IMR-90 (cell line): Measurements from ENCODE around the gene JMJD7. TPM values are rescaled to one million over a fixed set of nuclear protein-coding genes. Genes with fewer than 3 reads are reported as not detected.

Experiments
- ATAC-seq: fragments of 200-7000 bp; cut with Tn5 transposase; 2 replicates; pipeline ENCODE4 v1.9.1; 2020; ENCODE audit warnings: low read depth, mild to moderate bottlenecking, moderate library complexity
- BruUV-seq: library from RNA; stranded (reverse); fragments of 400-500 nt; replicated peaks from 2 replicates; lab custom pipeline; 2021; lab: Mats Ljungman, UMichigan
- CTCF ChIA-PET: fragments of 300-600 bp; formaldehyde crosslinking; extraction: SDS; loops from one replicate; lab custom pipeline; 2021; ENCODE audit warnings: antibody characterized with exemption; lab: Yijun Ruan, JAX
- POLR2A ChIA-PET: fragments of 300-600 bp; sonication (Branson Sonifier 250); formaldehyde crosslinking; loops from one replicate; lab custom pipeline; 2022; ENCODE audit warnings: antibody characterized with exemption; ENCODE audit not compliant: unreplicated experiment; lab: Charles Lee
- DNase-seq: peaks from one replicate; pipeline ENCODE4 v3.0.0; 2013
- H2AFZ ChIP-seq: replicated peaks from 2 replicates; pipeline ENCODE3; 2013; ENCODE audit warnings: low read length, mild to moderate bottlenecking; ENCODE audit not compliant: poor library complexity
- H2AK5ac ChIP-seq: 2 replicates; pipeline ENCODE4 v1.6.1; 2013; ENCODE audit warnings: low read depth, low read length, inconsistent platforms
- H2AK9ac ChIP-seq: replicated peaks from 2 replicates; pipeline ENCODE3; 2013; ENCODE audit warnings: mild to moderate bottlenecking, low read depth, low read length, moderate library complexity; ENCODE audit not compliant: poor library complexity
- H2BK120ac ChIP-seq: 2 replicates; pipeline ENCODE4 v1.6.1; 2013; ENCODE audit warnings: low read depth, low read length, inconsistent platforms
- H2BK15ac ChIP-seq: 3 replicates; pipeline ENCODE4 v1.6.1; 2013; ENCODE audit warnings: low read depth, low read length, inconsistent platforms
- H2BK20ac ChIP-seq: 2 replicates; pipeline ENCODE4 v1.6.1; 2013; ENCODE audit warnings: low read depth, mild to moderate bottlenecking, inconsistent platforms, low read length, moderate library complexity
- H2BK5ac ChIP-seq: 2 replicates; pipeline ENCODE4 v1.6.1; 2013; ENCODE audit warnings: mild to moderate bottlenecking, low read depth, low read length, inconsistent platforms; ENCODE audit not compliant: poor library complexity, severe bottlenecking
- H3K14ac ChIP-seq: replicated peaks from 2 replicates; pipeline ENCODE4 v1.6.1; 2013; ENCODE audit warnings: low read depth, low read length, inconsistent platforms
- H3K18ac ChIP-seq: 2 replicates; pipeline ENCODE4 v1.6.1; 2013; ENCODE audit warnings: low read depth, low read length, control low read depth
- H3K23ac ChIP-seq: 2 replicates; pipeline ENCODE4 v1.6.1; 2013; ENCODE audit warnings: low read depth, low read length, inconsistent platforms
- H3K27ac ChIP-seq: 2 replicates; pipeline ENCODE4 v1.5.1; 2013; ENCODE audit warnings: mild to moderate bottlenecking, control low read depth, low read length; ENCODE audit not compliant: insufficient read depth
- H3K27me3 ChIP-seq: 2 replicates; pipeline ENCODE4 v1.6.1; 2013; ENCODE audit warnings: low read length; ENCODE audit not compliant: control insufficient read depth, insufficient read depth
- H3K36me3 ChIP-seq: 2 replicates; pipeline ENCODE4 v1.6.1; 2013; ENCODE audit warnings: low read length, mixed read lengths; ENCODE audit not compliant: control insufficient read depth, insufficient read depth
- H3K4ac ChIP-seq: 2 replicates; pipeline ENCODE4 v1.6.1; 2013; ENCODE audit warnings: low read depth, low read length, inconsistent platforms
- H3K4me1 ChIP-seq: 2 replicates; pipeline ENCODE4 v1.6.1; 2013; ENCODE audit warnings: low read length, mixed read lengths; ENCODE audit not compliant: control insufficient read depth, insufficient read depth
- H3K4me2 ChIP-seq: 2 replicates; pipeline ENCODE4 v1.6.1; 2013; ENCODE audit warnings: low read depth, mild to moderate bottlenecking, control low read depth, low read length, moderate library complexity
- H3K4me3 ChIP-seq: 2 replicates; pipeline ENCODE4 v1.5.1; 2013; ENCODE audit warnings: low read depth, mild to moderate bottlenecking, control low read depth, low read length, moderate library complexity; ENCODE audit not compliant: insufficient read depth
- H3K56ac ChIP-seq: 2 replicates; pipeline ENCODE4 v1.6.1; 2013; ENCODE audit warnings: low read length, inconsistent platforms; ENCODE audit not compliant: insufficient read depth; ENCODE audit errors: extremely low read depth
- H3K79me1 ChIP-seq, 2 experiments: 2 replicates each; pipeline ENCODE4 v1.6.1; 2013; ENCODE audit warnings: low read length in 2 of 2, inconsistent platforms in 1 of 2, low read depth in 1 of 2
- H3K9ac ChIP-seq: 2 replicates; pipeline ENCODE4 v1.6.1; 2013; ENCODE audit warnings: low read depth, low read length, control low read depth
- H3K9me1 ChIP-seq: 2 replicates; pipeline ENCODE4 v1.6.1; 2013; ENCODE audit warnings: low read length, inconsistent platforms; ENCODE audit not compliant: insufficient read depth
- H3K9me3 ChIP-seq: 2 replicates; pipeline ENCODE4 v1.6.1; 2013; ENCODE audit warnings: low read length; ENCODE audit not compliant: control insufficient read depth, insufficient read depth
- H4K20me1 ChIP-seq: 2 replicates; pipeline ENCODE4 v1.6.1; 2013; ENCODE audit warnings: low read length, inconsistent platforms; ENCODE audit not compliant: insufficient read depth
- H4K5ac ChIP-seq: 2 replicates; pipeline ENCODE4 v1.6.1; 2013; ENCODE audit warnings: mild to moderate bottlenecking, low read depth, low read length, control low read depth
- H4K8ac ChIP-seq, 2 experiments: 2 replicates each; pipeline ENCODE4 v1.6.1; 2013; ENCODE audit warnings: low read depth in 2 of 2, low read length in 2 of 2, control low read depth in 1 of 2, inconsistent platforms in 1 of 2
- H4K91ac ChIP-seq: 2 replicates; pipeline ENCODE4 v1.6.1; 2013; ENCODE audit warnings: low read depth, low read length, inconsistent platforms; ENCODE audit not compliant: insufficient read depth
- FOS ChIP-seq: fragments of 150-350 bp; IDR thresholded peaks from 2 replicates; pipeline ENCODE4 v1.6.1; 2016; ENCODE audit warnings: low read depth, low read length
- RAD21 ChIP-seq: IDR thresholded peaks from 2 replicates; pipeline ENCODE4 v1.6.1; 2012; ENCODE audit warnings: low read length, improper control_type of control experiment
- WGBS, 2 experiments: methylation state at CpG; one replicate each; pipeline versions ENCODE4 v1.1.5 to v1.1.7; 2013; ENCODE audit warnings: missing lambda C conversion rate in 2 of 2; ENCODE audit not compliant: insufficient read length in 1 of 2; ENCODE audit errors: extremely low coverage in 2 of 2; 5-methylcytosine and 5-hydroxymethylcytosine counted together
- dilution Hi-C: fragments of 300-500 bp; cut with HindIII; formaldehyde crosslinking; loops from one replicate; pipeline ENCODE4 v1.14.3; 2018; ENCODE audit warnings: low sequenced_read_pairs; ENCODE audit not compliant: unreplicated experiment
- in situ Hi-C: fragments of 300-500 bp; cut with MboI; formaldehyde crosslinking; loops from 3 replicates; pipeline ENCODE4 v1.14.3; 2019; ENCODE audit warnings: low sequenced_read_pairs, inconsistent platforms, mixed read lengths
- intact Hi-C: fragments of 100-400 bp; cut with micrococcal nuclease; formaldehyde crosslinking; loops from 2 replicates; pipeline ENCODE4 v1.10.0; 2022
- polyA plus RNA-seq, 3 experiments: library from polyadenylated mRNA; depleted of rRNA; stranded (reverse); fragments of >200 nt; gene quantifications; 2 replicates each; pipeline ENCODE4 v1.2.3, GENCODE V29; 2012; ENCODE audit warnings: low replicate concordance in 1 of 3
- total RNA-seq: library from RNA; depleted of rRNA; stranded (reverse); fragments of >200 nt; gene quantifications from 2 replicates; pipeline ENCODE4 v1.2.3, GENCODE V29; 2012

The JMJD7 gene
- total and polyA plus RNA-seq, 2 of the 4 experiments (the other 2 are of a cell fraction): 5.0 to 6.3 TPM

DNA sequence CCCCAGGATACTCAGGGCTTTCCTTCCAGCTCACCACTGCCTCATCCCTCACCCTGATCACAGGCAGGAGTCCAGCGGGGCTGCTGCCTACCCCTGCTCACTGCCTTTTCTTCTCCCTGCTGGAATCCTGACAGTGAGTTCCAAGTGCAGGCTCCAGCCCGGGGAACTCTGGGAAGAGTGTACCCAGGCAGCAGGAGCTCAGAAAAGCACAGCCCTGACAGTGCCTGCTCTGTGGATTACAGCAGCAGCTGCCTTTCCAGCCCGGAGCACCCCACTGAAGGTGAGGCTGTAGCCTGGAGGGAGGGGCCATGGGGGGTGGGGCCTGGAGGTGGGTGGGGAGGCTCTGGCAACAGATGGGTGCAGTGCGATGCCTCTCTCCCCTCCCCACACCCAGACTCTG, 6.1 kb upstream of the JMJD7 start:
- BruUV-seq: no TSS peak
- no peak for ATAC-seq
- Histone ChIP-seq H3K9me3 (no peaks in the 10 kb centered on the region), H3K14ac (no peak overlapping the region), H4K8ac (no peak overlapping the region), H3K4me3 (no peak overlapping the region), H3K27me3 (no peaks in the 10 kb centered on the region), H2AK9ac (no peak overlapping the region), H3K36me3 (peaks cover 80% of the 10 kb centered on the region), H3K79me1 (no peaks in the 10 kb centered on the region), H3K4me2 (no peak overlapping the region), H3K56ac (no peak overlapping the region), H2BK5ac (no peak overlapping the region), H2BK20ac (no peak overlapping the region), H4K91ac (no peak overlapping the region), H2AK5ac (no peak overlapping the region), H3K4ac (no peak overlapping the region), H2AFZ (no peak overlapping the region), H3K23ac (no peak overlapping the region), H3K9me1 (no peaks in the 10 kb centered on the region), H3K4me1 (no peaks in the 10 kb centered on the region), H4K5ac (no peak overlapping the region), H2BK15ac (no peak overlapping the region), H4K20me1 (no peaks in the 10 kb centered on the region; the same call in 1 of the 2 replicates), H3K27ac (no peak overlapping the region), H3K9ac (no peak overlapping the region), H2BK120ac (no peak overlapping the region), H3K18ac (no peak overlapping the region)
- dilution Hi-C loops (no loop called here), in situ Hi-C loops (no loop called here), intact Hi-C loops (no loop called here)
- ChIA-PET CTCF (no interaction called here), POLR2A (no interaction called here)
- DNase-seq: no peak
- no CpG with 5 or more reads among the region's 4 CpGs for WGBS, 2 experiments
- no peak for TF ChIP-seq FOS
- TF ChIP-seq RAD21: no peak
